Fibroblast of villous mesenchyme (primary cell): ENCODE measurements around the gene CACNA1D. TPM values are rescaled to one million over a fixed set of nuclear protein-coding genes. Genes with fewer than 3 reads are reported as not detected.

ENCODE experiments used
- DNase-seq: peaks from one replicate; pipeline ENCODE4 v3.0.0-alpha.2; 2010; ENCODE audit warnings: low read depth
- H3K4me3 ChIP-seq: 2 replicates; pipeline ENCODE4 v1.5.1; 2011; ENCODE audit warnings: low read depth, mild to moderate bottlenecking, low read length
- CTCF ChIP-seq: IDR thresholded peaks from 2 replicates; pipeline ENCODE4 v1.5.1; 2012; ENCODE audit warnings: low read depth, mild to moderate bottlenecking, low read length; ENCODE audit not compliant: insufficient read depth
- total RNA-seq: library from RNA; depleted of rRNA; stranded (reverse); fragments of >200 nt; gene quantifications from 2 replicates; pipeline ENCODE4 v1.2.3, GENCODE V29; 2012

The CACNA1D gene
- total RNA-seq, 1 donor: not detected

GRCh38 chr3:53750253-53751210, 256.1 kb downstream of the CACNA1D start:
- TF ChIP-seq CTCF: no peak
- no peak overlapping the region for H3K4me3 ChIP-seq
- no peak for DNase-seq

GRCh38 chr3:53753518-53754183, 259.2 kb downstream of the CACNA1D start:
- DNase-seq: no peak
- H3K4me3 ChIP-seq: no peak overlapping the region
- no peak for TF ChIP-seq CTCF

- H3K4me3 ChIP-seq: no peak overlapping the region
- no peak for DNase-seq
- no peak for TF ChIP-seq CTCF
Measured at GRCh38 chr3:53754325-53754724, 259.9 kb downstream of the CACNA1D start.

GRCh38 chr3:53758846-53759245, 264.4 kb downstream of the CACNA1D start:
- no peak for DNase-seq
- no peak overlapping the region for H3K4me3 ChIP-seq
- TF ChIP-seq CTCF: no peak

GRCh38 chr3:53763353-53763752, 268.9 kb downstream of the CACNA1D start:
- H3K4me3 ChIP-seq: no peak overlapping the region
- TF ChIP-seq CTCF: no peak
- DNase-seq: no peak

GRCh38 chr3:53764026-53764775, 269.8 kb downstream of the CACNA1D start:
- no peak for DNase-seq
- H3K4me3 ChIP-seq: no peak overlapping the region
- no peak for TF ChIP-seq CTCF
